Measurements from ENCODE around the gene RCN2.
"Not testable (repeated sequence)": the region's sequence is repeated elsewhere in the genome, so short reads cannot be mapped to it uniquely, and the experiment has no call there.

The RCN2 gene

GRCh38 chr15:76931397-76932134 is at the start of gene RCN2:
Gene RCN2, plus strand, starts transcription at chr15:76931749. Its CDS starts 93 bp downstream, at chr15:76931842.
- peak; percentile 95 for DNase-seq (ENCODE audit: extremely low spot score)
- no peak for TF ChIP-seq CTCF (IDR thresholded peaks at IDR 0.05; ENCODE audit: control extremely low read depth, extremely low read depth, low read depth, missing control alignments)
- ChIA-PET CTCF (interaction anchor here (0.7 to 2.1 kb wide), 3 partner anchors 10 to 15 kb away, joined by 3 to 9 read pairs (median 3); no protein-coding TSS in a partner anchor), POLR2A (no interaction called here)

- no peak for DNase-seq (ENCODE audit: extremely low spot score)
- ChIA-PET CTCF (no interaction called here), POLR2A (interaction anchor here (0.6 kb wide), 1 partner anchor 397 kb away, joined by 7 read pairs; no protein-coding TSS in a partner anchor)
- TF ChIP-seq CTCF (IDR thresholded peaks at IDR 0.05; ENCODE audit: control extremely low read depth, extremely low read depth, low read depth, missing control alignments), result no peak
Observed at GRCh38 chr15:76885212-76885611, 46.3 kb upstream of the RCN2 start.

GRCh38 chr15:76887280-76888141 is 44.0 kb upstream of the RCN2 start:
- POLR2A ChIA-PET; CTCF ChIA-PET; DNase-seq (ENCODE audit: extremely low spot score): not testable (repeated sequence)

- DNase-seq (ENCODE audit: extremely low spot score); POLR2A ChIA-PET: not testable (repeated sequence)
Observed at GRCh38 chr15:76892836-76893235, 38.7 kb upstream of the RCN2 start.

GRCh38 chr15:76894174-76894573 is 37.4 kb upstream of the RCN2 start:
- POLR2A ChIA-PET, result no interaction called here
- no peak for TF ChIP-seq CTCF (IDR thresholded peaks at IDR 0.05; ENCODE audit: control extremely low read depth, extremely low read depth, low read depth, missing control alignments)
- CTCF ChIA-PET, result no interaction called here
- no peak for DNase-seq (ENCODE audit: extremely low spot score)

More at GRCh38 chr15:76892836-76893235, 38.7 kb upstream of the RCN2 start:
- CTCF ChIA-PET, result not testable (repeated sequence)

- ChIA-PET CTCF (no interaction called here), POLR2A (no interaction called here)
- no peak for DNase-seq (ENCODE audit: extremely low spot score)
- TF ChIP-seq CTCF (IDR thresholded peaks at IDR 0.05; ENCODE audit: control extremely low read depth, extremely low read depth, low read depth, missing control alignments), result no peak
Observed at GRCh38 chr15:76898102-76898501, 33.4 kb upstream of the RCN2 start.

GRCh38 chr15:76899176-76899930 is 32.2 kb upstream of the RCN2 start:
- DNase-seq (ENCODE audit: extremely low spot score); POLR2A ChIA-PET; CTCF ChIA-PET: not testable (repeated sequence)

GRCh38 chr15:76899931-76900310 is 31.6 kb upstream of the RCN2 start:
- DNase-seq (ENCODE audit: extremely low spot score); CTCF ChIA-PET; POLR2A ChIA-PET: not testable (repeated sequence)

Data from GM10248 (cell line).